ENCODE data around the gene APCDD1L.

DNA sequence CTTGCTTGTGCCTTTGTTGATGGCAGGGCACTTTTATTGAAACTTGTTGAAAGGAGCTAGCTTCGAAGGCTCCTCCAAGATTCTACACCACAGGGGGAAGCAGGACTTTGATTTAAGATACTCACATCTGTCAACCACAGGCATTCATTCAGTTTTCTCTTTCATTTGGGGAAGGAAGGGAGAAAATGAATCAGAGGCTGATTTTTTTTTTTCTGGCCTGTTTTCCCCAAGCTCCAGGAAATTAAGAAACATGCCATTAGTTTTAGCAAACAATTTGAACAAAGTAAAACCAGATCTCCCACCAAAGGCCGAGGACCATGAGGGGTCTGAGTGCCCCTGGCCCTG is 8.7 kb upstream of the APCDD1L start:
- TF ChIP-seq, protein P1, sequence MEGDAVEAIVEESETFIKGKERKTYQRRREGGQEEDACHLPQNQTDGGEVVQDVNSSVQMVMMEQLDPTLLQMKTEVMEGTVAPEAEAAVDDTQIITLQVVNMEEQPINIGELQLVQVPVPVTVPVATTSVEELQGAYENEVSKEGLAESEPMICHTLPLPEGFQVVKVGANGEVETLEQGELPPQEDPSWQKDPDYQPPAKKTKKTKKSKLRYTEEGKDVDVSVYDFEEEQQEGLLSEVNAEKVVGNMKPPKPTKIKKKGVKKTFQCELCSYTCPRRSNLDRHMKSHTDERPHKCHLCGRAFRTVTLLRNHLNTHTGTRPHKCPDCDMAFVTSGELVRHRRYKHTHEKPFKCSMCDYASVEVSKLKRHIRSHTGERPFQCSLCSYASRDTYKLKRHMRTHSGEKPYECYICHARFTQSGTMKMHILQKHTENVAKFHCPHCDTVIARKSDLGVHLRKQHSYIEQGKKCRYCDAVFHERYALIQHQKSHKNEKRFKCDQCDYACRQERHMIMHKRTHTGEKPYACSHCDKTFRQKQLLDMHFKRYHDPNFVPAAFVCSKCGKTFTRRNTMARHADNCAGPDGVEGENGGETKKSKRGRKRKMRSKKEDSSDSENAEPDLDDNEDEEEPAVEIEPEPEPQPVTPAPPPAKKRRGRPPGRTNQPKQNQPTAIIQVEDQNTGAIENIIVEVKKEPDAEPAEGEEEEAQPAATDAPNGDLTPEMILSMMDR (IDR thresholded peaks at IDR 0.05), result no peak
- no peak for TF ChIP-seq EP300 (IDR thresholded peaks at IDR 0.05)
